Endometrium (tissue), 2 donors: ENCODE results near the gene FGF12.

Source experiments
- FAIRE-seq: peaks from 2 replicates; lab custom pipeline; 2012; peaks lifted over from hg19 to GRCh38; lab: Jason Lieb, UNC
- donor health status: control.
- donor health status: control.

FGF12 gene

DNA sequence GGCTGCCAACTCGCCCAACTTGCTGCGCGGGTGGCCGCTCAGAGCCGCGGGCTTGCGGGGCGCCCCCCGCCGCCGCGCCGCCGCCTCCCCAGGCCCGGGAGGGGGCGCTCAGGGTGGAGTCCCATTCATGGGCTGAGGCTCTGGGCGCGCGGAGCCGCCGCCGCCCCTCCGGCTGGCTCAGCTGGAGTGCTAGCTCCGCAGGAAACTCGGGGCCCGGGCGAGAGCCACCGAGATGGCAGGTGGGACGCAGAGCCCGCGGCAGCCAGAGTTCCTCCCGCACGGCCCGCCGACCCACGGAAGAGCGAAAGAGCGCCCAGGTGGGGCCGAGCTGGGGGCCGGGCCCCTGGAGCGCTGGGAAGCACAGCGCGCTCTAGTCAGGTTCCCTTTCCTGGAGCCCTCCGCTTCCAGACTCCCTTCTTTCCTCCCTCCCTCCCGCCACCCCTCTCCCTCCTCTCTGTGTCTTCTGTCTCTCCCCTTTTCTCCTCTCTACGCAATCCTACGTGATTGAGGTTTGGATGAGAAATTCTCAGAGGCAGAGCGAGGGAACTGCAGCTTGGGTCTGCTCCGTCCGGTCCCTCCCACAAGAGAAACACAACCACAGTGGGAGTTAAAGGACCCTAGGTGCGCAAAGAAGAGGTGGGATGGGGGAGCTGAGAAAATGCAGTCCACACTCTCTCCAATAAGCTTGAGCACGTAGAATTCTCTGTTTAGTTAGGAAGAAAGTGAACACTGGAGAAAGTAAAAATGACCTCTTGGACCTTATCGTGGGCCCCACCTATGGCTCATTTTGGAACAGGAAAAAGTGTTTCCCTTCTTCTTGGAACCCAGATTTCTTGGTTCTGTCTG is 317.3 kb downstream of the FGF12 start:
- no peak for FAIRE-seq

DNA sequence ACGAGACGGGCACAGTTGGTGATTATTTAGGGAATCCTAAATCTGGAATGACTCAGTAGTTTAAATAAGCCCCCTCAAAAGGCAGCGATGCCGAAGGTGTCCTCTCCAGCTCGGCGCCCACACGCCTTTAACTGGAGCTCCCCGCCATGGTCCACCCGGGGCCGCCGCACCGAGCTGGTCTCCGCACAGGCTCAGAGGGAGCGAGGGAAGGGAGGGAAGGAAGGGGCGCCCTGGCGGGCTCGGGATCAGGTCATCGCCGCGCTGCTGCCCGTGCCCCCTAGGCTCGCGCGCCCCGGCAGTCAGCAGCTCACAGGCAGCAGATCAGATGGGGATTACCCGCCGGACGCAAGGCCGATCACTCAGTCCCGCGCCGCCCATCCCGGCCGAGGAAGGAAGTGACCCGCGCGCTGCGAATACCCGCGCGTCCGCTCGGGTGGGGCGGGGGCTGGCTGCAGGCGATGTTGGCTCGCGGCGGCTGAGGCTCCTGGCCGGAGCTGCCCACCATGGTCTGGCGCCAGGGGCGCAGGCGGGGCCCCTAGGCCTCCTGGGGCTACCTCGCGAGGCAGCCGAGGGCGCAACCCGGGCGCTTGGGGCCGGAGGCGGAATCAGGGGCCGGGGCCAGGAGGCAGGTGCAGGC is 318.0 kb downstream of the FGF12 start:
- no peak for FAIRE-seq

DNA sequence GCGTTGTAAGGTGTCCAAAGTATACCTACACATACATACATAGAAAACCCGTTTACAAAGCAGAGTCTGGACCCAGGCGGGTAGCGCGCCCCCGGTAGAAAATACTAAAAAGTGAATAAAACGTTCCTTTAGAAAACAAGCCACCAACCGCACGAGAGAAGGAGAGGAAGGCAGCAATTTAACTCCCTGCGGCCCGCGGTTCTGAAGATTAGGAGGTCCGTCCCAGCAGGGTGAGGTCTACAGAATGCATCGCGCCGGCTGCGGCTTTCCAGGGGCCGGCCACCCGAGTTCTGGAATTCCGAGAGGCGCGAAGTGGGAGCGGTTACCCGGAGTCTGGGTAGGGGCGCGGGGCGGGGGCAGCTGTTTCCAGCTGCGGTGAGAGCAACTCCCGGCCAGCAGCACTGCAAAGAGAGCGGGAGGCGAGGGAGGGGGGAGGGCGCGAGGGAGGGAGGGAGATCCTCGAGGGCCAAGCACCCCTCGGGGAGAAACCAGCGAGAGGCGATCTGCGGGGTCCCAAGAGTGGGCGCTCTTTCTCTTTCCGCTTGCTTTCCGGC is 318.6 kb downstream of the FGF12 start:
- FAIRE-seq = no peak

DNA sequence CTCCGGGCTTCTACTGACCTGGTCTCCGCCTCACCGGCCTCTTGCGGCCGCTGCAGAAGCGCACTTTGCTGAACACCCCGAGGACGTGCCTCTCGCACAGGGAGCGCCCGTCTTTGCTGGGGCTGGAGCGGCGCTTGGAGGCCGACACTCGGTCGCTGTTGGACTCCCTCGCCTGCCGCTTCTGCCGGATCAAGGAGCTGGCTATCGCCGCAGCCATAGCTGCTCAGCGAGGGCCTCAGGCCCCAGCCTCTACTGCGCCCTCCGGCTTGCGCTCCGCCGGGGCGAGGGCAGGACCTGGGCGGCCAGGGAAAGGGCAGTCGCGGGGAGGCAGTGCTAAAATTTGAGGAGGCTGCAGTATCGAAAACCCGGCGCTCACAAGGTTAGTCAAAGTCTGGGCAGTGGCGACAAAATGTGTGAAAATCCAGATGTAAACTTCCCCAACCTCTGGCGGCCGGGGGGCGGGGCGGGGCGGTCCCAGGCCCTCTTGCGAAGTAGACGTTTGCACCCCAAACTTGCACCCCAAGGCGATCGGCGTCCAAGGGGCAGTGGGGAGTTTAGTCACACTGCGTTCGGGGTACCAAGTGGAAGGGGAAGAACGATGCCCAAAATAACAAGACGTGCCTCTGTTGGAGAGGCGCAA is 319.2 kb downstream of the FGF12 start:
- FAIRE-seq = no peak

DNA sequence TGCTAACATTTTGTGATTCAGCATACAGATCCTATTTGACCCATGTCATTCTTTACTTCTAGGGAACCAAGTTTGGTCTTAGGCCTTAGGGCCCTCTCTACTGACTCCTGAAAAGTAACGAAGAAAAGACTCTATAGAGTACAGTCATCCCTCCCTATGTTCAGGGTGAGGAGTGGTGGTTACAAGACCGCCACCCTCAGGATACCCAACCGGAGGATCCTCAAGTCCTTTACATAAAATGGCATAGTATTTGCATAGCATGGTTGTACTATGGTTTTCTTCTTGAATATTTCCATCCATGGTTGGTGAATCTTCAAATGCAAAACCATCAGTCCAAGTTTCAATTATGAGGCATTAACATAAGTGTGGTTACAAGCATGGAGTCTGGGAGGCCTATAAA is 327.6 kb downstream of the FGF12 start:
- FAIRE-seq = no peak

DNA sequence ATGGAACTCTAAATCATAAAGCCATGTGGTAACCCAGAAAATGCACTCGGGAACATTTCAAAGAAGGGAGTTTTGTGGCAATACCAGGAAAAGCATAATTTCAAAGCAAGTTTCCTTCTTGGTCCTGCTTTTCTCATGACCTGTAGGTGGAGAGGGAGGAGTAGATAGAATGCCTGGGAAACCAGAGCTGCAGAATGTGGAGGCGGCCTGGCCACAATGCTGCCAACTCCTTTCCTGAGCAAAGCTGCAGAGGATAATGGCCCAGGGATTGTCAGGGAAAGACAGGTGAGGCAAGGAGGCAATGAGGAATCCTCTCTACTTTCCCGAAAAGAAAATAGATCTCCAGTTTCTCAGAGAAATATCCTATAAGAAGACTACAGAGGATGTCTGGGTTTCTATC is 330.3 kb downstream of the FGF12 start:
- FAIRE-seq = no peak

DNA sequence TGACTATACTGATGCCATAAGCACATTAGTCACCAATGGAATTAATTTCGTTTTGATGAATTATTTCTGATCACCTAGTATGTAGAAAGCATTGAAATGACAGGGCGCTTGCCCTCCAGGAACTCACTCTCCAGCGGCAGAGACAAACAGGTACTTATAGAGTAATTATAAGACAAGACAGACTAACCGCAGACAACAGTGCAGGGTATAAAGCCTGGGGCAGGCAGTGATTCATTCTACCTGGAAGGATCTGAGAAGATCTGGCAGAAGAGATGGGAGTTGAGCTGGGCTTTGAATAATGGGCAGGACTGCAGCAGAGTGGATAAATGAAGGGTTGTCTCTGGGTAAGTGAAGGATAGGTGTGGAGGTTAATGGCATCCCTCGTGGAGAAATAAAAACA is 331.8 kb downstream of the FGF12 start:
- no peak for FAIRE-seq

DNA sequence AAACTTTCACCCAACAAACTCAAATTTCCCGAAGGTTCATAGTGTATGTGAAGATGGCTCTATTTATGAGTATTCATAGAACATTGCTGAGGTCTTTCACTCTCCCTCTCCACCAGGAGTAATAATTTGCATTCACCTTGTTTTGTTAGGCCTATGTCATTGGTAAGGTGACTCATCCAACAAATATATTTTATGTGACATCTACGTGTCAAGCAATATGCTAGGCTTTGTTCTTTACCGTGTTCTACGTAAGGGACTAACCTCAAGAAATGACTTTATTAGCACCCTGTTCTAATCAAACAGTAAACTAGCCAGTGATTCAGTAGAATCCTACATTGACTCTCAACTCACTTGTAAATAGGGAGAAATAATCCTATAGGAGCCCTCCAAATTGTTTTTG is 334.4 kb downstream of the FGF12 start:
- FAIRE-seq = no peak

DNA sequence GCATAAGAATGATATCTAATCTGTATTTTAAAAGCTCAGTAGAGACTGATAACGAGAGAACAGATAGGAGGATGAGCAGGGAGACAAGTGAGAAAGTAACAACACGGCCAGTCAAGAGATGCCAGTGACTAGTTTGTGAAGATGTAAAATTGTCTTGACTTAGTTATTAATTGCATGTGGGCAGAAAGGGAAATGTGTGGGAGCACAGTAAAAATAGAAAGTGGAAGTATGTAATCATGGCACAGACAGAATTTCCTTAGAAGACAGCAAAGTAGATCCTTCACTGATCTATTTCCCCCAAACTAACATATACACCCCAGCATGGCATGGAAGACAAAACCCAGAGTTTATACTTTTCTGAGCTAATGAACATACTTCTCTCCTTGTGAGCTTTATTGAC is 344.5 kb downstream of the FGF12 start:
- FAIRE-seq = no peak

DNA sequence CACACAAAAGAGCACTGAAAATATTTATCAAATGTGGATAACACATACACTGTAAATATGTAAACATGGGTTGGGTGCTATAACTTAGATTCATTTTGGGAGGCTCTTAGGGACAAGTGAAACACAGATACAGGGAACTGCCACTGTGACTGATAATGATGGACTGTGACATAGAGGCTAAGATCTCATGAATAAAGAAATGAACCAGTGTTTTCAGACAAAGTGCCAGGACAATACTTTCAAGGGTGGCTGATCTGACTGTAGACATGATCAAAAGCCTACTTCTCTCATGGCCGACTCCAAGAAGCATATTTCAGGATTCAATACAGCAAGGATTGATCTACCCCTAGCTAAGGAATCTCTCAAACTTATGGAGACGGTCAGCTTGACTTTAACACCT is 353.8 kb downstream of the FGF12 start:
- FAIRE-seq = no peak

DNA sequence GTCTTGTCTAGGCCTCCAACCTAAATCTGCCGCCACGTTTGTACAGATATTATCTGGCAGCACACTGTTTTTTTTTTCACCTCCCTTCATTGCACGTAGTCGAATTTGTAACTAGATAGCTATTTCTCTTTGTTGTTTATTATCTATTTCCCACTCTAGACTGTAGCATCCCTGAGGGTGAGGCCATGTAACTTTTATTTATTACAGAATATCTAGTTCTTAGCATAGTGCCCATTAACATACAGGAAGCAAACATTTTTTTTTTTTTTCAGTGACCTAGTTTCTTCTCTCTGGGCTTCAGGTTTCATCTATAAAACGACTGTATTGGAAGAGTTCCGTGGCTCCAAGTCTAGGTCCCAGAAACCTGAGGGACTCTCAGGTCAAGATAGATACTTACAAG is 354.3 kb downstream of the FGF12 start:
- FAIRE-seq = no peak

DNA sequence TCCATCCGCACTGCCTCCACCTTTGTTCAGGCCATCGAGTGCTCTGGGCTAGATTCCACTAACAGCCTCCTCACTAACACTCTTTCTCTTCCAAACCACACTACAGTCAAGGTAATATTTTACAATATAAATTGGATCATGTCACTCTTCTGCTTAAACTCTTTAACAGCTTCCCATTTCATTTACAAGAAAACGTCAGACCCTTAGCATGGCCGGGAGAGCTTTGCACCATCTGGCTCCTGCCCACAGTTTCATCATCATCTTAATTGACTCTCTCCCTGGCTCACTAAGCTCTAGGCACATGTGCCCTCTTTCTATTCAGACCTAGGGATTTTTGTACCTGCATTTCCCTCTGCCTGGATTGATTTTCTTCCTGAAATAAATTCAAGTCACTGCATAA is 354.7 kb downstream of the FGF12 start:
- FAIRE-seq = no peak

DNA sequence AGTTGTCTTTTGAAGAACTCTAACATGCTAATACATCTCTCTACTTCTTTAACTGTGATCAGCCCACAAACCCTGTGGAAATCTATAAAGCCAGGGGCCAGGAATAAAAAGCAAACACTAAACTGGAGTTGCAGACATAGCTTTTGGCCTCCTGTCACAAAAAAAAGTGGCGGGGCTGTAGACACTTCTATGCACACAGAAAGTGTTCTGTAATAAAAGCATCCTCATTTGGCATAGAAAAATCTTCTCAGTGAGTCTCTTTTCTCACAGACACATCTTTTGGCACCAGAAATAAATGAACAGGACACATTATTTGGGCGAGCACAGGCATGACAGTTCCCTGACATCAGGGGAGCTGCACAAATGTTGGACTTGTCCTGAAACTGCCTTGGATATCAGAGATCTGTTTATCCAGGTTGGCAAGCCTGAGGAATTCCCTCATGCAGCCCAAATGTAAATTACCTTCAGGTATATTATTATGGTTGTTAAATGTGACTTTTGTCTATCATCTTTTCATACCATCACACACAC is 355.4 kb downstream of the FGF12 start:
- FAIRE-seq = no peak

DNA sequence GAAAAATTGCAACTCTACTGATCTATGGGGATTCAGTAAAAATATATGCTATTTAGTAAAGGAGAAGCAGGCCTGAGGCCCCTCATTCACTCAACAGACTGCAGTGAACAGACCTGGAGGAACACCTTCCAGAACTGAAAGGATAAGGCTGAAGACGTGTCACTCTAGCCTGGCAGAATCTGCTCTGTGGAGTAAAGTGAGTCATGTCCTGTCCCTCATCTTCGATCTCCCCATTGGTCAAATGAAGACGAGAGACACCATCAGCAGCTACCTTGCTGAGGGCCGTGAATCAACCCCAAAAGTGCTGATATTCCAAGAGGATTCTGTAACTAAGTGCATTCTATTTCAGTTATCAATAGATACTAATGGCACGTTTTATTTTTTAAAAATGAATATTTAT is 359.7 kb downstream of the FGF12 start:
- FAIRE-seq = no peak

DNA sequence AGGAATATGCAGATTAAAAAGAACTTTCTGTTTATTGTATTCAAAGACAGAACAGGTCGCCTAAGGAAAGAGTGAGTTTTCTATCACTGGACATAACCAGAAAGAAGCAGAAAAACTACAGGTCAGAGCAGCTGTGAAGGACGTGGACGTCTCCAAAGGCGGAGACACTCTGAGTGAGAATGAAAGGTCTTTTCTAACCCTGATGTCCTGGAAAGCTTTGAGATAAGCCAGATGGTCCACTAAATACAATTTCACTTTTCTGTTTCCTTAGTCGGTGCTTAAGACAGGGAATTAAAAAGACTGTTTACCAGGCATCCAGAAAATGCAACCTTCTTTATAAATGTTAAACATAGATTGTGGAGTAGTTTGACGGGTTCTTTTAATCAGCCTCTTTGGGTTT is 360.4 kb downstream of the FGF12 start:
- no peak for FAIRE-seq

DNA sequence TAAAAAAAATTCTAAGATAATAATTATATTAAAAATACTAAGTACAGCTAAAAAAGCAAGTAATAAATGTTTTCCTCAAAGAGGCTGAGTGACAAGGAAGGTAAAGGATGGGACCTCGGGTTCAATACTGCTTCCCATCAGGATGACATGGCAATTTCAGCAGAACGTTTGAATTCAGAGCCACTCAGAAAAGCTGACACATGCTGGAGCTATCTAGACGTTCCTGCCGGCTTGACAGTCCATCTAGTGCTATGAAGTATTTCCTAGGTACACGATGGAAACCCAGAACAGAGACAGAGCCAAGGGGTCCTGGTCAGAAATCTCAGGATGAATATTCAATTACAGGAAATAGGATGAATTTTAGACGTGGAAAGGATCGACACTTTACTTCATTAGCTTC is 361.8 kb downstream of the FGF12 start:
- no peak for FAIRE-seq

DNA sequence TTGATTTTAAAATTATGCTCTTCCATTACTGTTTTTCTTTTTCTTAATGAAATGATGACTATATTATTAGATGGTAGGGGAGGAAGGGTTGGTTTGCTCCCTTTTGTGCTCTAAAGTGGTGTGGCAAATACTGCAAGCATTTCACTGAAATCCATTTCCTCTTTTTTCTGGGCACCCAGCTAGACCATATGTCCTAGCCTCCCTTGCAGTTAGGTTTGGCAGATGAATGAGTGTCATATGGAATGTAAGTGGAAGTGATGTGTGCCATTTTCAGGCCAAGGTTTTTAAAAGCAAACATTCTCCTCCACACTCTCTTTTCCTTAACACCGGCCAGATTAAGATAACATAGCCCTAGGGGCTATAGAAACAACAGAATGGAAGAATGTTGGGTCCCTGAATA is 363.0 kb downstream of the FGF12 start:
- FAIRE-seq = no peak

DNA sequence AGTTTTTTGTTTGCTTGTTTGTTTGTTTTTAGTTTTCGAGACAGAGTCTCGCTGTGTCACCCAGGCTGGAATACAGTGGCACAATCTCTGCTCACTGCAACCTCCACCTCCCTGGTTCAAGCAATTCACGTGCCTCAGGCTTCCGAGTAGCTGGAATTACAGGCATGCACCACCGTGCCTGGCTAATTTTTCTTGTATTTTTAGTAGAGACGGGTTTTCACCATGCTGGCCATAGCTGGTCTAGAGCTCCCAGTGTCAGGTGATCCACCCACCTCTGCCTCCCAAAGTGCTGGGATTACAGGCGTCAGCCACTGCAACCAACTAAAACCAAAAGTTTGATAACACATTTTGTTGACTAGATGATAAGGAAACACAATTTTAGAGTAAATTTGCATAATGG is 372.7 kb downstream of the FGF12 start:
- FAIRE-seq = no peak

DNA sequence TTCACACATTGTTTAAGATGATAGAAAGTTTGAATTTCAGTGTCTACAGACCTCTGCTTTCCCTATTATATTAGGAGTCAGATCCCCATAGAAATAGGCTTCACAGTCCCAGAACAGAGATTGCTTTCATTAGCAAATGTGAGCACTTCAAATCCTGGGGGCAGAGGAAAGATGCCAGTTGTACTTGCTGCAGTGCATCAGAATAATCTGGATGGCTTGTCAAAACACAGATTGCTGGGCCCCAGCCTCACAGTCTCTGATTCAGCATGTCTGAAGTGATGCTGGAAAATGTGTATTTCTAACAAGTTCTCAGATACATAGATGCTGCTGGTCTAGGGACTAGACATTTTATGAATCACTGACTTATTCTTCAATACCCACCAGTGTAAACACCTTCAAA is 375.2 kb downstream of the FGF12 start:
- FAIRE-seq = no peak

DNA sequence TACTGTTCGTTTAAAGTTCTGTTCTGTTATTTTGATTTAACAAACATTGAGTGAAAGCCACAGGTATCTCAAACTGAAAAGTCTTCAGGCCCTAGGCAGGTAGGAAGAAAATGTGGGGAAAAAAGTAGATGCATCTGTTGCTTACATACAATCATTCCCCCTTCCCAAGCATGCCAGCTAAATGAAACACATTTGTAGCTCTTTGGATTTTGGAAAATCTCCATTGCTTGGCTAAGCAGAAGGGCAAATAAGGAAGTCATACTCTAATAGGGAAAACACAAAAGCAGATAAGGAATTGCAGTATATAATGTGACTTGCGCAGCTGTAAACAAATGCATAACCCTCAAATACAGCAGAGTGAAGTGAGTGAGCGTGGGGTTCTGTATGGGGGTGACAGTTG is 375.9 kb downstream of the FGF12 start:
- FAIRE-seq = no peak

DNA sequence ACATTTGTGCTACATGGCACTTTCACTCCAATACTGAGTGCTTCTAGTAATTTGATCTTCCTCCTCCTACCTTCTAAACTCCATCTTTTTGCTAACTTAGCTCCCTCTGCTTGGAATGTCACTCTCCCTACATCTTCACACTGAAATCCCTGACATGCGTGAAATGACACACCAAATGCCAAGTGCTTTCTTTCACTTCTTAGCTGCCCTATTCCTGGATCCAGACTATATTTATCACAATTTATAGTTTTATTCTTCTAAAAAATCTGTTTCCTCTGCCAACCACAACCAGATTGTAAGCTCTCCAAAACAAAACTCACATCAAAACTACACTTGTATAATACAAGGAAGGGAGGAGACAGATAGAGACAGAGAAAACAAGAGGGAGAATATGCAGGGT is 387.3 kb downstream of the FGF12 start:
- no peak for FAIRE-seq

DNA sequence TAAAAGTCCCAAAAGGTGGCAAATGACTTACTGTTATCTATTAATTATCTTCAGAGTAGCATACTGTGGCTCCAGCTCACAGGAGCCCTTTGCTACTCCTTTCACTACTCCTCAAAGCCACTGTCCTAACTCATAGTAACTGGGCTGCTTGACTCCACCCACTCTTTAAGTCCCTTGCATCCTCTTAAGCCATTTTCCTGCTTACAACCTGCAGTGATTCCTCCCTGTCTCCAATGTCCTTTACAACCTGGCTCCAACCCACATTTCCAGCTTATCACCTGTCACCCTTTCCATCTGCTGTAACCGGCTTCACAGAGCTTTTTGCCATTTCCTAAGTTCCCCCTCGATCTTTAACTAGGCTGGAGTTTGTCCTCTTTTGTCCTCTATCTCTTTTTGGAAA is 388.1 kb downstream of the FGF12 start:
- FAIRE-seq = no peak

DNA sequence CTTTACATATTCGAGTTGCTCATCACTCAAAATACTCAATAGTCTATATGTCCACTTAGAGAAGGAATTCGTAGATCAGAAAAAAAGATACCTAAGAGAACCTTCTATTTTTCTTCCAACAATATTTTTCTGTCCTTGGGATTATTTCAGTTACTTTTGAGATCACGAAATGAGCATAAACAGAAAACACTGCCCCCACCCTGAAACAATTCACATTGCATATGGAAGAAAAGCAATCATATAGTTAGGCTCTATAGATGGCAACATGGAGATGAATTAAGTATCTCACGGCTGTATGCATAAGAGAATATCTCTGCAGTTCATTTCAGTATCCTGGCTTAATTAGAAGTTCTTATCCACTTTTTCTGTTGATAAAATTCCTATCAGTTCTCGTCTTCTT is 391.1 kb downstream of the FGF12 start:
- no peak for FAIRE-seq
